ENCODE data around the gene DISC1. TPM values are rescaled to one million over a fixed set of nuclear protein-coding genes. Genes with fewer than 3 reads are reported as not detected.

Gene DISC1
- total and polyA plus RNA-seq, 2 of the 13 experiments (the other 11 are each of a cell fraction or from before 2014, with no cell fraction given) = 4.2 to 4.6 TPM

DNA sequence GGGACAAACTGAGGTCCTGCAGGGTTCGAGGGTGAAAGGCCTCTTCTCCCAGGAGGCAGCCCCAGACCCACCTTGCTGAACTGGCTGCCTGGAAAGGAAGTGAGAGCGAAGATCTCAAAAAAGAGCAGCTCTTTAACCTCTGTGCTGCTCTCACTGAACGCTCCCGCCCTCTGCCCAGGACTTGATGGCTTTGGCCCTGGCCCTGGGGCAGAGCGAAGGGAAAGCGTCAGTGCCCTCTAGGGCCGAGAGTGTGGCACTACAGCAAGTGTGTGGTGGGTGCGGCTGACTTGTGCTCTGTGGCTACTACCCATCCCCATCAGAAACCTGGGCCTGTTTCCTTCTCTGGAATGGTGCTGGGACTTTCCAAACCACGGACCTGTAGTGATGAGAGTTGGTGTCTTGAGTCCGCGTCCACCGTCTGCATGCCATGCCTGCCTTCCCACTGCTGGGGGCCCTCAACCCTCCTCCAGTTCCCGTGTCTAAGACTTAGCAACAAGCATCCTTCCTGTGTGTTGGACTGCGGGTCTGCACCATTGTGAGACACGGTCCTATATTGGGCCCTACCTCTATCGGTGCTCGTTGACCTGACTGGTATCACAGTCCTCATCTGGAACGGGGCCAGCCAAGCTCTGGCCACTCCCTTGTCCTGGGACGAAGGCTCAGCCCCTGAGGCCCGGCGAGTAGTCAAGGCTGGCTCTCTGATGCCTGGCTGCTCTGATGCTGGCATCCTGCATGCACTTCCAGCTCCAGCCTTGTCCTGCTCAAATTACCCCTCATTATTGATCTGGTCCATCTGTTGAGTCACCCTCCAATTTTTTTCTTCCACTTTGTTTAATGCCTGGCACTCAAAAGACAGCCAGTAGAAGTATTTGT, 180.3 kb downstream of the DISC1 start:
- intact Hi-C loops (cut with micrococcal nuclease; ENCODE audit: unreplicated experiment) = loop anchor here (1.0 to 2.0 kb wide), 2 partner anchors 50 to 82 kb away; no protein-coding TSS in a partner anchor
- 0 out of 2 replicates have a peak, but pooled peaks cover 5% of the 10 kb centered on the region for H3K4me1 ChIP-seq (ENCODE audit: insufficient read depth, low read length)
- no peaks in the 10 kb centered on the region for H3K79me2 ChIP-seq (ENCODE audit: insufficient read depth, low read length)
- H4K20me1 ChIP-seq (ENCODE audit: insufficient read depth, low read length) = no peaks in the 10 kb centered on the region
- no peaks in the 10 kb centered on the region for H3K9me3 ChIP-seq (ENCODE audit: low read length)
- in situ Hi-C loops (cut with HindIII; ENCODE audit: extremely low pct_ligation_motif_present, low pct_unique_long_range_greater_than_20kb) = no loop called here
- no peak overlapping the region for H2AFZ ChIP-seq (ENCODE audit: low read length)
- ChIA-PET CTCF (ENCODE audit: low intra/inter-chr PET ratio, low total read pairs) (interaction anchor here (0.7 to 1.2 kb wide), 2 partner anchors 50 kb away, joined by 3 to 4 read pairs; no protein-coding TSS in a partner anchor), POLR2A (no interaction called here)
- H3K9ac ChIP-seq (ENCODE audit: insufficient read depth, low read depth, low read length) = no peak overlapping the region
- WGBS (ENCODE audit: low lambda C conversion rate) = 60% methylated on average over 17 of the region's 21 CpGs
- no peak overlapping the region for H3K4me3 ChIP-seq (replicated peaks in 1 of 3; ENCODE audit: insufficient read depth in 1 of 3, low read depth in 2 of 3, low read length in 3 of 3)
- no peak overlapping the region for H3K27ac ChIP-seq (ENCODE audit: extremely low read length, insufficient read depth, low read length)
- DNase-seq (ENCODE audit: low spot score) = peak; percentile 46
- peak; percentile 68 for FAIRE-seq
- ATAC-seq = peak; percentile 100
- H3K36me3 ChIP-seq (replicated peaks in 1 of 2; ENCODE audit: control insufficient read depth in 1 of 2, insufficient read depth in 2 of 2, low read length in 2 of 2) = no peaks in the 10 kb centered on the region; a peak in 1 of 5 replicates
- no peak overlapping the region for H3K4me2 ChIP-seq (ENCODE audit: low read depth, low read length)
- H3K27me3 ChIP-seq (ENCODE audit: control insufficient read depth in 1 of 2, insufficient read depth in 2 of 2, low read length in 2 of 2) = no peaks in the 10 kb centered on the region
- BruUV-seq (replicated peaks) = no TSS peak
- TF ChIP-seq, protein P1, sequence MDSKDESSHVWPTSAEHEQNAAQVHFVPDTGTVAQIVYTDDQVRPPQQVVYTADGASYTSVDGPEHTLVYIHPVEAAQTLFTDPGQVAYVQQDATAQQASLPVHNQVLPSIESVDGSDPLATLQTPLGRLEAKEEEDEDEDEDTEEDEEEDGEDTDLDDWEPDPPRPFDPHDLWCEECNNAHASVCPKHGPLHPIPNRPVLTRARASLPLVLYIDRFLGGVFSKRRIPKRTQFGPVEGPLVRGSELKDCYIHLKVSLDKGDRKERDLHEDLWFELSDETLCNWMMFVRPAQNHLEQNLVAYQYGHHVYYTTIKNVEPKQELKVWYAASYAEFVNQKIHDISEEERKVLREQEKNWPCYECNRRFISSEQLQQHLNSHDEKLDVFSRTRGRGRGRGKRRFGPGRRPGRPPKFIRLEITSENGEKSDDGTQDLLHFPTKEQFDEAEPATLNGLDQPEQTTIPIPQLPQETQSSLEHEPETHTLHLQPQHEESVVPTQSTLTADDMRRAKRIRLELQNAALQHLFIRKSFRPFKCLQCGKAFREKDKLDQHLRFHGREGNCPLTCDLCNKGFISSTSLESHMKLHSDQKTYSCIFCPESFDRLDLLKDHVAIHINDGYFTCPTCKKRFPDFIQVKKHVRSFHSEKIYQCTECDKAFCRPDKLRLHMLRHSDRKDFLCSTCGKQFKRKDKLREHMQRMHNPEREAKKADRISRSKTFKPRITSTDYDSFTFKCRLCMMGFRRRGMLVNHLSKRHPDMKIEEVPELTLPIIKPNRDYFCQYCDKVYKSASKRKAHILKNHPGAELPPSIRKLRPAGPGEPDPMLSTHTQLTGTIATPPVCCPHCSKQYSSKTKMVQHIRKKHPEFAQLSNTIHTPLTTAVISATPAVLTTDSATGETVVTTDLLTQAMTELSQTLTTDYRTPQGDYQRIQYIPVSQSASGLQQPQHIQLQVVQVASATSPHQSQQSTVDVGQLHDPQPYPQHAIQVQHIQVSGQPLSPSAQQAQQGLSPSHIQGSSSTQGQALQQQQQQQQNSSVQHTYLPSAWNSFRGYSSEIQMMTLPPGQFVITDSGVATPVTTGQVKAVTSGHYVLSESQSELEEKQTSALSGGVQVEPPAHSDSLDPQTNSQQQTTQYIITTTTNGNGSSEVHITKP (CRISPR knock-in tag; IDR thresholded peaks at IDR 0.05; ENCODE audit: low read depth) = no peak
- TF ChIP-seq, protein P2, sequence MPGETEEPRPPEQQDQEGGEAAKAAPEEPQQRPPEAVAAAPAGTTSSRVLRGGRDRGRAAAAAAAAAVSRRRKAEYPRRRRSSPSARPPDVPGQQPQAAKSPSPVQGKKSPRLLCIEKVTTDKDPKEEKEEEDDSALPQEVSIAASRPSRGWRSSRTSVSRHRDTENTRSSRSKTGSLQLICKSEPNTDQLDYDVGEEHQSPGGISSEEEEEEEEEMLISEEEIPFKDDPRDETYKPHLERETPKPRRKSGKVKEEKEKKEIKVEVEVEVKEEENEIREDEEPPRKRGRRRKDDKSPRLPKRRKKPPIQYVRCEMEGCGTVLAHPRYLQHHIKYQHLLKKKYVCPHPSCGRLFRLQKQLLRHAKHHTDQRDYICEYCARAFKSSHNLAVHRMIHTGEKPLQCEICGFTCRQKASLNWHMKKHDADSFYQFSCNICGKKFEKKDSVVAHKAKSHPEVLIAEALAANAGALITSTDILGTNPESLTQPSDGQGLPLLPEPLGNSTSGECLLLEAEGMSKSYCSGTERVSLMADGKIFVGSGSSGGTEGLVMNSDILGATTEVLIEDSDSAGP (CRISPR knock-in tag; IDR thresholded peaks at IDR 0.05; ENCODE audit: borderline replicate concordance) = peak; percentile 48; the same call in 1 of the 2 replicates
- TF ChIP-seq, protein P3, sequence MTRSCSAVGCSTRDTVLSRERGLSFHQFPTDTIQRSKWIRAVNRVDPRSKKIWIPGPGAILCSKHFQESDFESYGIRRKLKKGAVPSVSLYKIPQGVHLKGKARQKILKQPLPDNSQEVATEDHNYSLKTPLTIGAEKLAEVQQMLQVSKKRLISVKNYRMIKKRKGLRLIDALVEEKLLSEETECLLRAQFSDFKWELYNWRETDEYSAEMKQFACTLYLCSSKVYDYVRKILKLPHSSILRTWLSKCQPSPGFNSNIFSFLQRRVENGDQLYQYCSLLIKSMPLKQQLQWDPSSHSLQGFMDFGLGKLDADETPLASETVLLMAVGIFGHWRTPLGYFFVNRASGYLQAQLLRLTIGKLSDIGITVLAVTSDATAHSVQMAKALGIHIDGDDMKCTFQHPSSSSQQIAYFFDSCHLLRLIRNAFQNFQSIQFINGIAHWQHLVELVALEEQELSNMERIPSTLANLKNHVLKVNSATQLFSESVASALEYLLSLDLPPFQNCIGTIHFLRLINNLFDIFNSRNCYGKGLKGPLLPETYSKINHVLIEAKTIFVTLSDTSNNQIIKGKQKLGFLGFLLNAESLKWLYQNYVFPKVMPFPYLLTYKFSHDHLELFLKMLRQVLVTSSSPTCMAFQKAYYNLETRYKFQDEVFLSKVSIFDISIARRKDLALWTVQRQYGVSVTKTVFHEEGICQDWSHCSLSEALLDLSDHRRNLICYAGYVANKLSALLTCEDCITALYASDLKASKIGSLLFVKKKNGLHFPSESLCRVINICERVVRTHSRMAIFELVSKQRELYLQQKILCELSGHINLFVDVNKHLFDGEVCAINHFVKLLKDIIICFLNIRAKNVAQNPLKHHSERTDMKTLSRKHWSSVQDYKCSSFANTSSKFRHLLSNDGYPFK (CRISPR knock-in tag; IDR thresholded peaks at IDR 0.05; ENCODE audit: borderline replicate concordance) = 0 out of 2 replicates have a peak, but pooled peaks have one; percentile 13
- TF ChIP-seq, protein P4, sequence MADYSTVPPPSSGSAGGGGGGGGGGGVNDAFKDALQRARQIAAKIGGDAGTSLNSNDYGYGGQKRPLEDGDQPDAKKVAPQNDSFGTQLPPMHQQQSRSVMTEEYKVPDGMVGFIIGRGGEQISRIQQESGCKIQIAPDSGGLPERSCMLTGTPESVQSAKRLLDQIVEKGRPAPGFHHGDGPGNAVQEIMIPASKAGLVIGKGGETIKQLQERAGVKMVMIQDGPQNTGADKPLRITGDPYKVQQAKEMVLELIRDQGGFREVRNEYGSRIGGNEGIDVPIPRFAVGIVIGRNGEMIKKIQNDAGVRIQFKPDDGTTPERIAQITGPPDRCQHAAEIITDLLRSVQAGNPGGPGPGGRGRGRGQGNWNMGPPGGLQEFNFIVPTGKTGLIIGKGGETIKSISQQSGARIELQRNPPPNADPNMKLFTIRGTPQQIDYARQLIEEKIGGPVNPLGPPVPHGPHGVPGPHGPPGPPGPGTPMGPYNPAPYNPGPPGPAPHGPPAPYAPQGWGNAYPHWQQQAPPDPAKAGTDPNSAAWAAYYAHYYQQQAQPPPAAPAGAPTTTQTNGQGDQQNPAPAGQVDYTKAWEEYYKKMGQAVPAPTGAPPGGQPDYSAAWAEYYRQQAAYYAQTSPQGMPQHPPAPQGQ (CRISPR knock-in tag; IDR thresholded peaks at IDR 0.05; ENCODE audit: borderline replicate concordance) = no peak
- 0 out of 2 replicates have a peak, but pooled peaks have one; percentile 16 for TF ChIP-seq ZMYM4 (CRISPR knock-in tag; IDR thresholded peaks at IDR 0.05)
